HG02973 (cell line): ENCODE results near the gene PTPRM.

Source experiments
- ATAC-seq: cut with Tn5 transposase; IDR thresholded peaks from one replicate; pipeline ENCODE4 v1.9.1; 2021; ENCODE audit warnings: moderate library complexity; ENCODE audit not compliant: unreplicated experiment

PTPRM gene

GRCh38 chr18:7749510-7749981 lies 182.4 kb downstream of the PTPRM start:
- ATAC-seq = no peak

GRCh38 chr18:7750095-7750663 lies 183.1 kb downstream of the PTPRM start:
- no peak for ATAC-seq

- no peak for ATAC-seq
Observed at GRCh38 chr18:7750966-7751365, 183.8 kb downstream of the PTPRM start.

GRCh38 chr18:7754258-7754657 lies 187.1 kb downstream of the PTPRM start:
- ATAC-seq = no peak

GRCh38 chr18:7754725-7755181 lies 187.6 kb downstream of the PTPRM start:
- no peak for ATAC-seq

GRCh38 chr18:7755753-7756475 lies 188.8 kb downstream of the PTPRM start:
- no peak for ATAC-seq

- no peak for ATAC-seq
Observed at GRCh38 chr18:7757175-7757574, 190.1 kb downstream of the PTPRM start.

GRCh38 chr18:7758764-7759163 lies 191.6 kb downstream of the PTPRM start:
- ATAC-seq = no peak

GRCh38 chr18:7760967-7761948 lies 194.1 kb downstream of the PTPRM start:
- ATAC-seq = no peak

- ATAC-seq = no peak
Observed at GRCh38 chr18:7764405-7764804, 197.3 kb downstream of the PTPRM start.

- ATAC-seq = no peak
Observed at GRCh38 chr18:7766346-7766745, 199.2 kb downstream of the PTPRM start.

GRCh38 chr18:7766817-7767216 lies 199.7 kb downstream of the PTPRM start:
- ATAC-seq = no peak

GRCh38 chr18:7770908-7771307 lies 203.8 kb downstream of the PTPRM start:
- ATAC-seq = no peak

GRCh38 chr18:7772510-7772888 lies 205.4 kb downstream of the PTPRM start:
- ATAC-seq = no peak

- no peak for ATAC-seq
Observed at GRCh38 chr18:7772951-7773350, 205.8 kb downstream of the PTPRM start.

GRCh38 chr18:7775128-7775527 lies 208.0 kb downstream of the PTPRM start:
- no peak for ATAC-seq

- ATAC-seq = no peak
Observed at GRCh38 chr18:7775843-7776242, 208.7 kb downstream of the PTPRM start.

GRCh38 chr18:7778181-7778580 lies 211.1 kb downstream of the PTPRM start:
- no peak for ATAC-seq

GRCh38 chr18:7779211-7779610 lies 212.1 kb downstream of the PTPRM start:
- no peak for ATAC-seq

GRCh38 chr18:7784171-7784570 lies 217.1 kb downstream of the PTPRM start:
- no peak for ATAC-seq

GRCh38 chr18:7786569-7786968 lies 219.5 kb downstream of the PTPRM start:
- ATAC-seq = no peak
